ENCODE results near the gene ATP9B.
"Not testable (repeated sequence)": the region's sequence is repeated elsewhere in the genome, so short reads cannot be mapped to it uniquely, and the experiment has no call there.

Gene ATP9B

DNA sequence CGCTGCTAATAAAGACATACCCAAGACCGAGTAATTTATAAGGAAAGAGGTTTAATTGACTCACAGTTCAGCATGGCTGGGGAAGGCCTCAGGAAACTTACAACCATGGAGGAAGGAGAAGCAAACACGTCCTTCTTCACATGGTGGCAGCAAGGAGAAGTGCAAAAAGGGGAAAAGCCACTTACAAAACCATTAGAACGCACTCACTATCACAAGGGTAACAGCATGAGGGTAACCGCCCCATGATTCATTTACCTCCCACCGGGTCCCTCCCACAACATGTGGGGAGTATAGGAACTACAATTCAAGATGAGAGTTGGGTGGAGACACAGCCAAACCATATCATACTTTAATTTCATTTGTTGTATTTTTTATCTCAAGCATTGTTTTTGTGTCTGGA lies 67.5 kb downstream of the ATP9B start:
- DNase-seq (ENCODE audit: low spot score): no peak

DNA sequence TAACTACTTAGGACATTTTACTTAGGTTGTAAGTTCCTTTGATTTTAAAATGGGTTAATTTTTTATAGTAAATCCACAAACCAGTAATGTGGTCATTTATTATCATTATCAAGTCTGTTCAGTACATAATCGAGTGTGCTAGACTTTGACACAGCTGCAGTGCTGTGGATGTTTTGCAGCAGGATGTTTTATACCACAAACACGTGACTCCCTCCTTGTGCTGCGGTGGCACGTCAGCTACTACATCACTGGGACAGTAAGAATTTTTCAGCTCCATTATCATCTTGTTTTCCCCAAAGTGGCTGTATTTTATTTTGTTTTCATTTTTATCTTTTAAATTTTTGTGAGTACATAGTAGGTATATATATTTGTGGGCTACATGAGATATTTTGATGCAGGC lies 70.0 kb downstream of the ATP9B start:
- DNase-seq (ENCODE audit: low spot score): no peak

DNA sequence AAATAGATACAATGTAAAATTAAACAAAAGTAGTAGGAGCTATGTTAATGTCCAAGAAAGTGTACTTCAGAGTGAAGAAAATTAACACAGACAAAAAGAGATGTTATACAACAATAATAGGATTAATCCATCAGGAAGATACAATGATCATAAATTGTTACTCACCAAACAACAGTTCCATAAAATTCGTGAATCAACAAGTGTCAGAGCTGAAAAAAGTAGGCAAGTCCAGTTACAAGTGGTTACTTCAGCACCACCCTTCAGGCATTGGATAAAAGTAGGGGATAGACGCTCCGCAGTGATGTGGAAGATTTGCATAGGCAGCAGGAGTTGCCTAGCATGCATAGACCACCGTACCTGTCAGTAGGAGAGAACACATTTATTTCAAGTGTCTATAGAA lies 77.8 kb downstream of the ATP9B start:
- no peak for DNase-seq (ENCODE audit: low spot score)

DNA sequence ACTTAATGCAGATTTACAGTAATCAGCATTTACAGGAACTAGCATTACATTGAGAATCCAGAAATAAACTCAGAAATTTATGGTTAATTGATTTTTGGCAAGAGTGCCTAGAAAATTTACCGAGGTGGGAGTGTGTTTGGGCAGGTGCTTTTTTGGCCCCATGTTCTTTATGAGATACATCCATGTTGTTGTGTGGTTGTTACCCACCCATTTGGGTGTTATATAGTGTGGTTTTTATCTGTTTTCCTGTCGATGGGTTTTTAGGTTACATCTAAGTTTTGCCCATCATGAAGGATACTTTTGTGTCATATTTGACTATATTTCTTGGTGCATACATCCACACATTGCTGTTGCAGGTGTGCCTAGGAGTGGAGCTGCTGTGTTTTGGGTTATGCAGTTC lies 82.0 kb downstream of the ATP9B start:
- no peak for DNase-seq (ENCODE audit: low spot score)

DNA sequence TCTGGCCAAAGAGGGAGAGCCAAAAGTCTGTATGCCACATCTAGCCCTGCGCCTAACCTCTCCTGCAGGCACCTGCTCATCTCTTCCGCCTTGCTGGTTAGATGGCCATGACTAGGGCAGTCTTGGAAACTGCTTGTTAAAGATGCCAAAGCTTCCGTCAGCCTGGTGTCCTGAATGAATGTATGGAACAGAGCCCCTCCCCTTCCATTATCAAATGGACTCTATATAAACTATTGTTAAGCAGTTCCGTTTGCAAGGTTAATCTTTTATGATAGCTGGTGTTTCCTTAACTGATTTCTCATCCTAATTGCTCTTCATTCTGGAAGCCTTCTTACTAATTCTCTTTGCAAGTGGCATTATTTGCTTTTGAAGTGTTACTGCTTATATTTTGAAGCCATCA lies 87.1 kb downstream of the ATP9B start:
- DNase-seq (ENCODE audit: low spot score): no peak

DNA sequence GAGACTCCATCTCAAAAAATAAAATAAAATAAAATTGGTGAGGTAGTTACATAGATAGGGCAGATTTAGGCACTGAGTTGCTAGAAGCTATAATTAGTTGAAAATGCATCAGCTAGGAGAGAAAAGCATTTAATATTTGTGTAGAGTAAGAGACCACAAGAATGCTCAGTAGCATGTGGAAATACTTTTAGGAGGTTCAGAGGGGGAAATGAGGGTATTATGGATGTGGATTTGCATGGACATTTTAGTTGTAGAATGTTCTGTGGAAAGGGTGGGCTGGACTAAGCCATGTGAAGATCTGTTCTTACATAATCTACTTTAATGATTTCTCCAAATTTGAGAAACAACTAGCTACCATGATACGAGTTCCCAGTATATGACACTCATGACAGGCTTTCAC lies 95.5 kb downstream of the ATP9B start:
- DNase-seq (ENCODE audit: low spot score): no peak

DNA sequence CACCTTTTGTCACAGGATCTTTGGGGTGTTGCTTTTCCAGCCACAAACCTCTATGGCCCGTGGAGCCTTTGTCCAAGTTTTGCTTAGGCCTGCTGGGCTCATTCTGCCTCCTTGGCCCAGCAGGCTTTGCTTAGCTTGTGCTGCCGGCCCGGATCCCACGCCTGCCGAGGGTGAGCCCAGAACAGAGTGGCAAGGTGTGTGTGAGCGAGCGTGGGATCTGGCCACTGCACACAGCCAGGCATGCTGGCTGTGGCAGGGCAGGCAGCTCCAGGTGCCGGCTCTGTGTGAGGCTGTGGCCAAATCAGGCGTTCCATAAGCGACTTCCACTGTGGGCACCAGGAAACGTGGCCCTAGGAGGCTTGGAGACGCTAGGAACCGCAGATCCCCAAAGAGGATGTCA lies 97.5 kb downstream of the ATP9B start:
- DNase-seq (ENCODE audit: low spot score): no peak

DNA sequence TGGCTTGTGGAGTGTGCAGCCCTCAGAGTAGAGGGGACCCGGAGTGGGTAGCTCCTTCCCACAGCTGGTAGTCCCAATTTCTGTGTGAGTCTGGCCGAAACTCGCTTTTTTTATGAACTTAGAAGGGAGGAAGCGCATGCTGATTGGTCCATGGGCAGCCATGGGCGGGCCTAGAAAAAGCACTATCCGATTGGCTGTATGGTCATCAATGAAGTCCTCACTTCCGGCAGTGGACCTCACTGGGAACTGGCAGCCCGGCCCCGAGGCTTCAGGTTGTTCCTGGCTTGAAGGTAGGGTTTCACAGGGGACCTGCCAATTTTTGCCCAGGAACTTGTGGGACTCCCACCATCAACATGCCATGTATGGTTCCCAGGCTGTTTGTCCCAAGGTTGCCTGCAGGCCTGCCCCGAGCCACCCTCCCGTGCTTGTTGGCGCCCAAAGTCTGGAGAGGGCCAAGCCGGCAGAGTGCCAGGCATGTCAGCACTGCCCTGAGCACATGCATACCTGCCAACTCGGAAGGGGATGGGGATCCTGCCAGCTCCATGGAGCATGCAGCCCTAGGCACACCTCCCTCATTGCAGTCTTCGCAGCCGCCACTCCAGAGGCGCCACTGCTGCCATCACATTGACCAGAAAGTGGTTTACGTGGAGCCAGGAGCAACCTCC lies 98.5 kb downstream of the ATP9B start:
- no peak for DNase-seq (ENCODE audit: low spot score)

DNA sequence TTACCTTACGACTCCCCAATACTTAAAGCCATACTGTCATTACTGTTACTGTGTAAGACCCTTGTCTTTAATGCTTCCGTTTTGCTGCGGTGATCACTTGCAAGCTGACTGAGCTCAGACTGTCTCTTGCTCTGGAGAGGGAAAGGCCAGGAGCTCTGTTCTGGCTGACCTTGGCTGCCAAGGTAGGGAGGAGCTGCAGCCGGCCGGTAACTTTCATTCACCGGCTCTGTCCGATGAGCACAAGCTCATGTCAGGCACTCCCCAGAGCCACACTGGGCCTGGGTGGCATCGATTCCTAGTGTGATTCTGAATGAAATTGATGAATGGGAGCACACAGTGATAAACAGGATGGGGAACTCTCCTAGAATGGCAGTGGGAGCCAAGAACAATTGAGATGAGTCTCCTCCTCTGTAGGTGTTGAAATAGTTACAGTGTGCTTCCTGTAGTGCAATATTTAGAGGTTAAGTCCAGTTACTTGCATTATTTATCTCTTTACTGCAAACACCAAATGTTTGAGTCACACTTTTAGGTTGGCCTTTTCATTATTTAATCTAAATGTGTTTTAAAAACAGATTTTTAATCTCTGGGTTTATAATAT lies 100.9 kb downstream of the ATP9B start:
- no peak for DNase-seq (ENCODE audit: low spot score)

DNA sequence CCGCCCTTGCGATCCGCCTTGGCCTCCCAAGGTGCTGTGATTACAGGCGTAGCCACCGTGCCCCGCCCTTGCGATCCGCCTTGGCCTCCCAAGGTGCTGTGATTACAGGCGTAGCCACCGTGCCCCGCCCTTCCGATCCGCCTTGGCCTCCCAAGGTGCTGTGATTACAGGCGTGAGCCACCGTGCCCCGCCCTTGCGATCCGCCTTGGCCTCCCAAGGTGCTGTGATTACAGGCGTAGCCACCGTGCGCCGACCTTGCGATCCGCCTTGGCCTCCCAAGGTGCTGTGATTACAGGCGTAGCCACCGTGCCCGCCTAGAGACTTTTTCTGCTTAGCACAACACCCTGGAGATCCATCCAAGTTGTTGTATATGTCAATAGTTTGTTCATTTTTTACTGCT lies 103.1 kb downstream of the ATP9B start:
- not testable (repeated sequence) for DNase-seq (ENCODE audit: low spot score)

DNA sequence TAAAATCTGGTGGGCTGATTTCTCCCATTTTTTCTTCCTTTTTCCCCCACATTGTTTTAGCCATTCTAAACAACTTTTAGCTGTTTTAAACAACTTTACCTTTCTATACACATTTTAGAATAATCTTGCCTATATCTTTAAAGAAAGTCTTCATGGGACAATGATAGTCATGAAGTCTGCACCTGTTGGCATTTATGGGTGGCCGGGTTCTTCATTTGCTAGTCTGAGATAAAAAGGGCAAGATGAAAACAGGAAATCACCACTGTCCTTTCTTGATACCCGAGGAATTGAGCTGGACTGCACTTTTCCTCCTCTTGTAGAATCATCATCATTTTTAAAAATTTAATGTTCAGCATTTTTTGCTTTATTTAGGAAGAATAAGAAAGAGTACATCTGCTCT lies 104.5 kb downstream of the ATP9B start:
- DNase-seq (ENCODE audit: low spot score): no peak

DNA sequence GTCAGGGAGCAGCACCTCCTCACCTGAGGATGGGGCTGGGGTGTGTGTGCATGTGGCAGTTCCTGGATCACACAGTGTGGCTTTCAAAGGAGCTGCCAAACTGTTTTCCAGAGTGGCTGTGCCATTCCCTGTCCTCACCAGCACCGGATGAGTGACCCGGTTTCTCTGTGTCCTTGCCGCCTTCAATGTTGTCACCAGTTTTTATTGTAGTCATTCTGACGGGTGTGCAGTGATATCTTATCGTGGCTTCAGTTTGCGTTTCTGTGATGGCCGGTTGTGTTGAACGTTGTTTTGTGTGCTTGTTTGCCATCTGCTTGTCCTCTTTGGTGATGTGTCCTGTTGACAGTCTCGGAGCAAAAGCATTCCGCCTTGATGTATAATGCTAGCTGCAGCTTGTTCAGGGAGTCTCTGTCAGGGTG lies 108.9 kb downstream of the ATP9B start:
- no peak for DNase-seq (ENCODE audit: low spot score)

DNA sequence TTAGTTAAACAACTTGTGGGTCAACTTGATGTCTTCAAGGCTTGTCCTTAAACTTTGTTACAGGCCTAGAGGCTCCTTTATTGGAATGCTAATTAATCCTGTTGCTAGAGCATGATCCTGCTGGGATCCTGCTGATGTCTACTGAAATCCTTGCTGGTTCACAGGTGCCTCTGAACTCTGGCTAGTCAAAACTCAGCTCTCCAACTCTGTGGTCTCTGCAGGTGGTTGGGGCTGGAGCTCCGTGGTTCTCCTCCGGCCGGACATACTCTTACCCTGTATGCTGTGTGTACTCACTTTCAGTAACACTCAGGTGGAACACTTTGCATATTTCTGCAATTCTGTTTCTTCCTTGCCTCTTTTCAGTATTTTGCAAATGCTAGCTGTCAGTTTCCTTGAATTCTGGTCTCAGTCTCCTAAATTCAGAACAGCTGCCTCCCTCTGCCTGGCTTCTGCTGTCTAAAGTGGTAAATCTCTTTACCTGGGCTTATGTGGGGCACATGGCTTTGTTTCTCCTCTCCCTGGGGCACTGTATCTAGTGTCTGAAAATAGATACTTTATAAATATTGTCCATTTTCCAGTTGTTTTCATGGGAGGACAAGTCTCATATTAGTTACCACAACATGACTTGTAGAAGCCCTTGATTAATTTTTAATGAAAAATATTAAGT lies 113.0 kb downstream of the ATP9B start:
- DNase-seq (ENCODE audit: low spot score): no peak

DNA sequence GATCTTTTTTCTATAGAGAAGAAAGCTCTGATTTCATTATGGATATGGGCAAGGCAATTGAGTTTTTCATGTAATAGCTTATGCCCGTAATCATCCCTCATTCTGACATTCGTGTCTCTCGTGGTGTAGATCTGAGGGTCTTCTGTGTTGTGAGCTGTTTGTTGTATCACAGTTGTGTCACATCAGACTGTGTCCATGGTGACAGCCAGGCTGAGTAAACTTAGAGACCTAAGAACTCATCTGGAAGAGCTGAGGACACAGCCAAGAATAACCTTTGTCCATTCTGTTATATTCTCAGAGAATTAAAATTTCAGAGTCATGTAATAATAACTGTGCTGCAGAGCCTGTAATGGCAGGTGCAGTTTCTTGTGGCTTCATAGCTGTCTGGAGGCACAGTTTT lies 116.5 kb downstream of the ATP9B start:
- DNase-seq (ENCODE audit: low spot score): no peak

DNA sequence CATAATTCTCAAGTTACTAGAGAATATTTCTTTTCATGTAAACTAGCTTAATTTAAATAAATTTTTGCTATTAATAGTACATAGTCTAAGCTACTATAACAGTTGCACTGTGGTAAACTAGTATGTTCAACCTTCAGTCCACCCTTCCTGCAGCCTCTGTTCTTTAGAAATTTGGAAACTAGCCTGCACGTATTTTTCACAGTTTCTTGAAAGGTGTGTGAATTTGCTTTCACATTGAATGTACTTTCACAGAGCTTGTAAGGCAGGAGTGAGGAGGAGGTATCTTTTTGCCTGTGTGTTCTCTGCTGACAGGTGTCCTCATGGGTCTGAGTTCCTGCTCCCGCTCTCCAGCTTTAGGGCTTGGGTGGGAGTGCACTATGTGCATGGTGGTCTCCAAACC lies 117.5 kb downstream of the ATP9B start:
- no peak for DNase-seq (ENCODE audit: low spot score)

DNA sequence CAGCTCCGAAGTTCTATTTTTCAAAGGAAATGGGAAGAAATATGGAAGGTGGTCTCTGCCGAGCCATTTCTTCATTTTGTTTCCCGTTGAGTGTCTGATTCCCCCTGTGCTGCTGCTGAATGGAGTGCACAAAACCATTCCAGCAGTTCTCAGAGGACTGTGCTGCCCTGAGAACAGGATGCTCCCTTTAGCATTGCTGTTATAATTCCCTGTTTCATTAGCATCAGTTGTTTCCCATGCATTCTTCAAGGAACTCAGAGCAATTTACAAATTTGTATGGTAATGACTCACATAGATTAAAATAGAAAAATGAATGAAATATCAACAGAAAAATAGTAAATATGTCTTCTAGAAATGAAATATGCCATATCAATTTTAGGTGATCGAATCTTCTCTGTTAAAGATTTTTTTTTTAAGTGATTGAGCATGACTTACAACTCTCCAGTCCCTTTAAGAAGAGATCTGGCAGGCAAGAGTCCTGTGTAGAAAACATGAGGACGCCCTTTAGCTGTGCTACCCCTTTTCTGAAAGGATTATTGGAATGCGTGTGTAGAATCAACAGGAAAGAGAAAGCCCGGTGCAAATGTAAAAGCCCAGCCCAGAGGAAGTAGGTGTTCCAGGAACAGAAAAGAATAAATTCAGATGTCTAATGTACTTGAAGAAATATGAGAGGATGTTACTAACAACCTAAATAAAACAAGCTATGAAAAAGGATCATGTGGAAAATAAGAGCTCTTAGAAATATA lies 118.5 kb downstream of the ATP9B start:
- no peak for DNase-seq (ENCODE audit: low spot score)

DNA sequence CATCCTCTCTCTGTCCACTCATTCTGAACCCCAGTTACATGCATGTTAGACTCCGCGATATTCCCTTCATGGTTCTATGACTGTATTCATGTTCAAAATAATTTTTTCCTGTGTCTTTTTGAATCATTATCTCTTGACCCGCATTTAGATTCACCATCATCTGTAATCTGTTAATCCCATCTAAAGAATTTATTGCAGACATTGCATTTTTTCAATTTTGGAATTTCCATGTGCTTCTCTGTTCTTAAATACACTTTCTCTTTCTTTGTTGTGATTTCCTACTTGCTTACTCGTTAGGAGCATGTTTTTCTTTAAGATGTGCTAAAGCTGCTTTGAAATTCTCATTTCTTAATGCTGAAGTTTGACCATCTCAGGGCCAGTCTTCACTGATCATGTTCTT lies 122.2 kb downstream of the ATP9B start:
- no peak for DNase-seq (ENCODE audit: low spot score)

DNA sequence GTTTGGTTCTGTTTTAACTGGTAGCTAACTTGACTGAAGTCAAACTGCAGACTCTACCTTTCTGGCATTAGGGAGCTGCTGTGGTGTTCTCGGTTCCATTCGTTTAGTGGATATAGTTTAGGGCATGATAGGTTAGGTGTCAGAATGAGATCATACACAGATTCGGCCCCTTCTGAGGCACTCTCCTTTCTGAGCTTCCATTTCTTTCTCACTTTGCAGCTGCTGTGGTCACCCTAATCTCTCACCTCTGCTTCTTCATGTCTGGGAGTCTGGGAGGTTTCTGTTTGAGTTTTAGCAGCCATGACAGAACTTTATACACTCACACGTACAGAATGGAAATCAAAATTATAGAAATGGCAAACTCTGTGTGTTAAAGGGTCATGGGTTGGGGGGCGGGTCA lies 122.8 kb downstream of the ATP9B start:
- no peak for DNase-seq (ENCODE audit: low spot score)

DNA sequence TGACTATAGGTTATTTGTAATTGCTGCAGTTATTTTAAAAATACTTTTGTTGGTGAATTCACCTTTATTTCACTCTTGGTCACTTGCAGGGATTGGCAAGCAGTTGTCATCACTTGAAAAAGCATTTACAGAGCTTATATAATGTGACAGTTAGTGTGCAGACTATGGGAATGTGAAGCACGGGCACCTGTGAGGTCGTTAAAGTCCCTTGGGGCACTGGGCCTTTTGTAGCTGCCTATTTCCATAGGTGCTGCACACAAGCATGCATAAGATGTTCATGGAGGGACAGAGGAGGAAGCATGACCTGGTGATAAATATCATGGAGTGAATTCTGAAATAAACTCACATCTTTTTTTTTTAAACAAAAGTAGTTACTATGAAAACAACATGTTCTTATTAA lies 124.6 kb downstream of the ATP9B start:
- DNase-seq (ENCODE audit: low spot score): no peak

DNA sequence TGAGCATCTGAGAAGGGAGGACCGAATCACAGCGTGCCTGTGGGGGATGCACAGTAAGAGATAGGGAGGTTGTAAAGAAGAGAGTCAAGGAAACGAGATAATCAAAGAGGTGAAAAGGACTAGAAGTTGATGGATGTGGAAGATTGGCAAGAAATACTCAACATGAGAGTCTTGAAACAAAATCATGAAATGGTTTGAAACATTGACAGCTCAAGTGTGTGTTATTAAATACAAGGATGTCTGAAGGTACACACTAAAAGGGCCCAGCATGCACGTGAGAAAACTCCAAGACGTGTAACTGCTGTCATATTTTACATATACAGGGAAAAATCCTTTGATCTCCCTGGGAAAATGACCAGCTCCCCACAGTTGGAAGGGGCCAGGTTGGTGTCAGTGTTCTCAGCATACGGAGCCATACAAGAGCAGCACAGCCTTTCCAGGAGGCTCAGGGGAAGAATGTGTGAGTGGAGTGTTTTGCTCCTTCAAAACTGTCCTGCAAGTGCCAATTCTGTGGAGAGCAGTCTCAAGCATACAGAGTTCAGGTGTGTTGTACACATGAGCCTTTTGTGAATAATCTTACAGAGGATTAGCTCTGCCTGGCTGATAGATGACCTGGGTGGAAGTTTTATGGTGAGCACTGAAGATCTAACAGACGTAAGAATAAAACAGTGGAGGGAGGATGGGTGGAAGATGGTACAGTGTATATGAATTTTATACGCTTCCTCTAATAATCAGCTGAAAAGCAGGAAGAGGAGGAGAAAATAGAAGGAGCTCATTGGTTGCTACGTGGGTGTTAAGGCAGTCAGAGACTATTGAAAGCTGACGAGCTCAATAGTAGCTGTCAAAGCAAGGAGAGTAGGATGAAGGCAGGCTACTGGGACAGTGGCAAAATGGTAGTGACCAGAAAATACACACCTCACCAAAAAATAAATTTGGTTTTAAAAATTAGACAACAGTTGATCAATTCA lies 126.8 kb downstream of the ATP9B start:
- DNase-seq (ENCODE audit: low spot score): no peak

DNA sequence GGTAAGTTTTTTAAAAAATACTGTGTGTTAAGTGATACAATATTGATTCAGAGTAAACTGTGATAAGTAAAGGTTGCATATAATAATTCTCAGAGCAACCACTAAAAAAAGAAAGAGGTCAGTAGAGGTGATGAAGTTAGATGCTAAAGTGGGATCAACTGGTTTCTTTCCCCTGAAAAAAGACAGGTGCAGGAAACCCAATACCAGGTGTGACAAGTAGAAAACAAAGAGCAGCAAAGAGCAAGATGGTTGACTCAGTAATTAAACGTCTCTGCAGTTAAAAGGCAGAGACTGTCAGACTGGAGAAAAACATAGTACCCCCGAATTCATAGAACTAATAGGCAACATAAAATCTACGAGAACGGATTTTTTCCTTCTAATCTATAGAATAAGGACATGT lies 128.3 kb downstream of the ATP9B start:
- no peak for DNase-seq (ENCODE audit: low spot score)
